UCSD-AML1 (cell line): ENCODE results near the gene SKIDA1.

ENCODE experiments used
- DNase-seq: peaks from one replicate; lab custom pipeline; 2025; ENCODE audit not compliant: unreplicated experiment; lab: John Stamatoyannopoulos, UW

The SKIDA1 gene

GRCh38 chr10:21529032-21529910 lies 3.8 kb upstream of the SKIDA1 start:
- DNase-seq, result no peak

- DNase-seq, result no peak
Observed at GRCh38 chr10:21528236-21529031, 3.0 kb upstream of the SKIDA1 start.

- DNase-seq, result no peak
Observed at GRCh38 chr10:21527598-21528235, 2.2 kb upstream of the SKIDA1 start.

GRCh38 chr10:21526860-21527597 lies 1.5 kb upstream of the SKIDA1 start:
- peak; percentile 45 for DNase-seq

GRCh38 chr10:21526188-21526859 lies 842 bp upstream of the SKIDA1 start:
- DNase-seq, result peak; percentile 88

GRCh38 chr10:21524526-21525366 lies 736 bp downstream of the SKIDA1 start:
- DNase-seq, result no peak

- DNase-seq, result no peak
Observed at GRCh38 chr10:21524131-21524525, 1.4 kb downstream of the SKIDA1 start.

GRCh38 chr10:21523557-21524008 lies 1.9 kb downstream of the SKIDA1 start:
- DNase-seq, result no peak

GRCh38 chr10:21522631-21523406 lies 2.7 kb downstream of the SKIDA1 start:
- DNase-seq, result no peak

- DNase-seq, result no peak
Observed at GRCh38 chr10:21521751-21522533, 3.5 kb downstream of the SKIDA1 start.

- no peak for DNase-seq
Observed at GRCh38 chr10:21520949-21521348, 4.5 kb downstream of the SKIDA1 start.

GRCh38 chr10:21520509-21520908 lies 5.0 kb downstream of the SKIDA1 start:
- DNase-seq, result no peak

GRCh38 chr10:21519941-21520436 lies 5.5 kb downstream of the SKIDA1 start:
- no peak for DNase-seq

- DNase-seq, result no peak
Observed at GRCh38 chr10:21519397-21519933, 6.0 kb downstream of the SKIDA1 start.

- peak; percentile 21 for DNase-seq
Observed at GRCh38 chr10:21518641-21519396, 6.7 kb downstream of the SKIDA1 start.

GRCh38 chr10:21518149-21518640 lies 7.3 kb downstream of the SKIDA1 start:
- no peak for DNase-seq
